ENCODE results near the gene SPEG.
"Not testable (repeated sequence)": the region's sequence is repeated elsewhere in the genome, so short reads cannot be mapped to it uniquely, and the experiment has no call there.

Gene SPEG

GRCh38 chr2:219434718-219435525 lies at the start of gene SPEG:
Gene SPEG, plus strand, starts transcription at chr2:219434843. Its CDS starts 135 bp downstream, at chr2:219434978.
- no peak for DNase-seq

- no peak for DNase-seq
These were observed 49.8 kb upstream of the SPEG start for GRCh38 chr2:219384859-219385258.

- DNase-seq = no peak
These were observed 48.6 kb upstream of the SPEG start for GRCh38 chr2:219385958-219386520.

GRCh38 chr2:219386532-219387280 lies 47.9 kb upstream of the SPEG start:
- DNase-seq = no peak

- peak; percentile 11 to 79 for DNase-seq
These were observed 47.1 kb upstream of the SPEG start, which contains the start of gene DNPEP for GRCh38 chr2:219387306-219388120. Gene DNPEP, minus strand, starts transcription at chr2:219387912. Its CDS starts 118 bp downstream, at chr2:219387794.

GRCh38 chr2:219388121-219388906 lies 46.3 kb upstream of the SPEG start:
- DNase-seq = peak; percentile 88 to 96

- DNase-seq = no peak
These were observed 45.8 kb upstream of the SPEG start for GRCh38 chr2:219388907-219389156.

- DNase-seq = no peak
These were observed 41.9 kb upstream of the SPEG start for GRCh38 chr2:219392754-219393153.

- DNase-seq = not testable (repeated sequence)
These were observed 39.6 kb upstream of the SPEG start for GRCh38 chr2:219395056-219395455.

GRCh38 chr2:219395609-219396008 lies 39.0 kb upstream of the SPEG start:
- DNase-seq = no peak

- DNase-seq = peak; percentile 6 to 55
These were observed 37.7 kb upstream of the SPEG start for GRCh38 chr2:219396863-219397457.

- peak; percentile 63 to 89 for DNase-seq
These were observed 35.8 kb upstream of the SPEG start for GRCh38 chr2:219398721-219399363.

- DNase-seq = peak in 1 of 2 experiments; percentile 59
These were observed 34.7 kb upstream of the SPEG start for GRCh38 chr2:219399716-219400478.

- no peak for DNase-seq
These were observed 34.1 kb upstream of the SPEG start for GRCh38 chr2:219400562-219400961.

- DNase-seq = no peak
These were observed 33.0 kb upstream of the SPEG start for GRCh38 chr2:219401606-219402005.

- peak; percentile 61 to 79 for DNase-seq
These were observed 31.8 kb upstream of the SPEG start for GRCh38 chr2:219402665-219403515.

- no peak for DNase-seq
These were observed 30.8 kb upstream of the SPEG start for GRCh38 chr2:219403861-219404260.

- no peak for DNase-seq
These were observed 30.2 kb upstream of the SPEG start for GRCh38 chr2:219404291-219404910.

- DNase-seq = no peak
These were observed 29.7 kb upstream of the SPEG start for GRCh38 chr2:219404954-219405353.
